DMS 273 (cell line): ENCODE measurements around the gene CDK10.
"Not testable (repeated sequence)": the region's sequence is repeated elsewhere in the genome, so short reads cannot be mapped to it uniquely, and the experiment has no call there.

Experiments used
- DNase-seq: peaks from one replicate; lab custom pipeline; 2025; ENCODE audit not compliant: unreplicated experiment; lab: John Stamatoyannopoulos, UW

The CDK10 gene

GRCh38 chr16:89667000-89667399, 19.5 kb upstream of the CDK10 start:
- peak; percentile 75 for DNase-seq

- DNase-seq = no peak
These were observed 18.9 kb upstream of the CDK10 start for GRCh38 chr16:89667633-89668032.

- DNase-seq = no peak
These were observed 17.7 kb upstream of the CDK10 start for GRCh38 chr16:89668790-89669158.

GRCh38 chr16:89669755-89670154, 16.7 kb upstream of the CDK10 start:
- no peak for DNase-seq

GRCh38 chr16:89670496-89671431, 15.7 kb upstream of the CDK10 start:
- DNase-seq = no peak

- not testable (repeated sequence) for DNase-seq
These were observed 14.9 kb upstream of the CDK10 start for GRCh38 chr16:89671565-89671964.

- DNase-seq = no peak
These were observed 14.1 kb upstream of the CDK10 start for GRCh38 chr16:89672177-89672941.

- peak; percentile 35 for DNase-seq
These were observed 8.2 kb upstream of the CDK10 start for GRCh38 chr16:89678258-89678657.

- DNase-seq = no peak
These were observed 573 bp upstream of the CDK10 start for GRCh38 chr16:89685916-89686315.

- peak; percentile 75 for DNase-seq
These were observed 827 bp downstream of the CDK10 start for GRCh38 chr16:89687092-89687940.

GRCh38 chr16:89688395-89688794, 1.9 kb downstream of the CDK10 start:
- DNase-seq = no peak

- DNase-seq = no peak
These were observed 2.7 kb downstream of the CDK10 start for GRCh38 chr16:89689142-89689541.

- DNase-seq = not testable (repeated sequence)
These were observed 3.1 kb downstream of the CDK10 start for GRCh38 chr16:89689621-89690020.

GRCh38 chr16:89690392-89690901, 4.0 kb downstream of the CDK10 start:
- no peak for DNase-seq

- DNase-seq = no peak
These were observed 4.9 kb downstream of the CDK10 start for GRCh38 chr16:89691231-89691985.

GRCh38 chr16:89691986-89692569, 5.6 kb downstream of the CDK10 start:
- DNase-seq = no peak

GRCh38 chr16:89693289-89693731, 6.8 kb downstream of the CDK10 start:
- DNase-seq = no peak

GRCh38 chr16:89693931-89694783, 7.7 kb downstream of the CDK10 start:
- no peak for DNase-seq

GRCh38 chr16:89694784-89695085, 8.2 kb downstream of the CDK10 start:
- DNase-seq = not testable (repeated sequence)
